ENCODE measurements around the gene KANK4.

Gene KANK4

DNA sequence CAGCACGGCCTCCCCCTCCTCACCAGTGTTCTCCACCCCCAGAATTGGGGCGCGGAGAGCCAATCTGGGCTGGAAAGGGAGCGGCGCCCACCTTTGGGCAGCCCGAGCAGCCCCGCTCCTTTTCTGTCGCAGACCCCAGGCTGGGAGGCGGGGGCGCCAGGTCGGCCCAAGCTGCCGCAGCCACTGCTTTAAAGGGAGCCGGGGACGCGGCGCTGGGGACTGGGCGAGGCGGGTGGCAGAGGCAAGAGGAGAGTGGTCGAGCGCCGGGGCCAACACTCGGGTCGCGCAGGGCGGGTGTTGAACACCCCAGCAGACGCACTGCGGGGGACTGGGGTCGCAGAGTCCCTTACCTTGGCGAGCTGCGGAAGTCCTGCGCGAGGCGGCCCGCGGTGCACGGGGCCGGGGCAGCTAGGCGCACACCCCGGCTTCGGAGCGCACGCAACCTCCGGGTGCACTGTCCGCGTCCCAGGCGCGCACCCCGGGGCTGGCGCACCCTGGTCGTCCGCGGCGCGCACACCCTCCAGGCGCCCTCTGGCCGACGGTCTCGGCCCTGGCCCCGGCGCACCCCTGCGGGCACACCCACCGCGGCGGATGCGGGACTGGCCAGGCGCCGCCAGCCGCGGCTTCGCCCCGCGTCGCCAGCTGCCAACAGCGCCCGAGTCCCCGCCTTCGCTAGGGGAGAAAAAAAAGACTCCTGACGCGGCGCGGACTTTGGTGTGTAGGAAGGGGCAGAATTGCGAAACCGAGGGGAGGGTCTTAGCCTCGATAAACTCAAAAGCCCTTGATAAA, at the start of gene KANK4:
TSS of gene KANK4 (minus strand) at position 679 of the 789 bp plus-strand sequence. CDS start 37,870 bp downstream, outside the sequence.
- DNase-seq (ENCODE audit: low read depth in 2 of 2), result no peak

DNA sequence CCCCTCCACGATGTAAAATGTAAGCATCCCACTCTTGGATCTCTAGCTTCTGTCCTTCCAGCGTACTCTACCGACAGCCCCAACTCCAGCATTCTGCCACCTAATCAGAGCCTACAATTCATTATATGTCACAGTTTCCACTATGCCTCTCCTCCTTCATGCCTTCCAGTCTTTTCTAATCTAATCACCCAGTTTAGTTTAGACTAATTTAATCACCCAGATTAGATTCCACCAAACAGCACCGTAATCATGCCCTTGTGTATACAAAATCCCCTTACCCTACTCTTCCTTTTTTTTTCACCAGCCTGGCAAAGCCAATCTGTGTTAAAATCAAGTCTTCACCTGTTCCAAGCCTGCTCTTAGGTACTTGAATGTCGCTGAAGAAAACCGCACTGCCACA, 49.8 kb upstream of the KANK4 start:
- DNase-seq (ENCODE audit: low read depth in 2 of 2), result no peak

DNA sequence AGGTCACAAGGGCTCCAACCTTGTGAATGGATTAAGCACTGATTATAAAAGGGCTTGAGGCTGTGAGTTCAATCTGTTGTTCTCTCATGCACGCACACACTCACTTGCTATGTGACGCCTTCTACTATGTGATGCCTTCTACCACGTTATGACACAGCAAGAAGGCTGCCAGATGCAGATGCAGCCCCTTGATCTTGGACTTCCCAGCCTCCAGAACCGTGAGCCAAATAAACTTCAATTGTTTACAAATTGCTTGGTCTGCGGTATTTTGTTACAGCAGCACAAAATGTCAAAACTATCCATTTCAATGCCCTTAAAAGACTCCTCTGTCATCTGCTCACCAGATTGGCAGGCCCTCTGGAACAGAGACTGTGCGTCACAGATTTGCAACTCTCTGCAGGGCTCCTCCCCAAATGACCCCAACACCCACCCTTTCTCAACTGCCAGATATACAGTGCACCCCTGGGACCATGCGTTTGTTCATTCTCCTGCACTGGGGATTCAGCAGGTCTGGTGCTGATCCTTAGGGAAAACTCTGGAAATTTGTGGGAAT, 47.8 kb upstream of the KANK4 start:
- no peak for DNase-seq (ENCODE audit: low read depth in 2 of 2)

DNA sequence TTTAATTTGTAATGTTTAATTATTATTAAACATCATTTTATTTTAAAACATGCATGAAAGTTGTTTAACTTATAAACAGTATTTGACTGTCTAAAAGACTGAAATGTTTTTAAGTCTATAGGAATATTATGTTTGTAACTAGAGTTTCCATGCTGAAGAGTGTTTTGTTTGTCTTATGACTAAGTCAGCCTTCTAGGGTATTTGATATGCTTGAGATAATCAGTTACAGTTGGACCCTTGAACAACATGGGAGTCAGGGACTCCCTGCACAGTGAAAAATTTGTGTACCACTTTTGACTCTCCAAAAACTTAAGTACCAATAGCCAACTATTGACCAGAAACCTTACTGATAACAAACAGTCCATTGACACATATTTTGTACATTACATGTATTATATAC, 45.5 kb upstream of the KANK4 start:
- DNase-seq (ENCODE audit: low read depth in 2 of 2), result no peak

DNA sequence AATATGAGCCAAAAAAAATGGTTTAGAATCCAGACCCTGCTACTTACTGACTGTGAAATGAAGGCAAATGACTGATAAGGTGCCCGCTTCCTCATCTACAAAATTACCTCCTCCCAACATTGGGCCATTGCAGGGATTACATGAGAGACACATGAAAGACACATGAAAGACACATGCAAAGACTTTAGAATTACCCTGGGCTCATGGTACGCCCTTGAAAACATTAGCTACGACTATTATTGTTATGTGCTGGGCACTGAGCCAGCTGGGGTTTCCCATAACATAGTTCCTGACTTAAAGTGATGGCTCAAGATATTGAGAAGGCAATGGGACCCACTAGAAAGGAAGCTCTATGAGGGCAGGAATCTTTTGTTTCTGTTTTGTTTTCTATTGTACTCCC, 43.7 kb upstream of the KANK4 start:
- DNase-seq (ENCODE audit: low read depth in 2 of 2), result no peak

DNA sequence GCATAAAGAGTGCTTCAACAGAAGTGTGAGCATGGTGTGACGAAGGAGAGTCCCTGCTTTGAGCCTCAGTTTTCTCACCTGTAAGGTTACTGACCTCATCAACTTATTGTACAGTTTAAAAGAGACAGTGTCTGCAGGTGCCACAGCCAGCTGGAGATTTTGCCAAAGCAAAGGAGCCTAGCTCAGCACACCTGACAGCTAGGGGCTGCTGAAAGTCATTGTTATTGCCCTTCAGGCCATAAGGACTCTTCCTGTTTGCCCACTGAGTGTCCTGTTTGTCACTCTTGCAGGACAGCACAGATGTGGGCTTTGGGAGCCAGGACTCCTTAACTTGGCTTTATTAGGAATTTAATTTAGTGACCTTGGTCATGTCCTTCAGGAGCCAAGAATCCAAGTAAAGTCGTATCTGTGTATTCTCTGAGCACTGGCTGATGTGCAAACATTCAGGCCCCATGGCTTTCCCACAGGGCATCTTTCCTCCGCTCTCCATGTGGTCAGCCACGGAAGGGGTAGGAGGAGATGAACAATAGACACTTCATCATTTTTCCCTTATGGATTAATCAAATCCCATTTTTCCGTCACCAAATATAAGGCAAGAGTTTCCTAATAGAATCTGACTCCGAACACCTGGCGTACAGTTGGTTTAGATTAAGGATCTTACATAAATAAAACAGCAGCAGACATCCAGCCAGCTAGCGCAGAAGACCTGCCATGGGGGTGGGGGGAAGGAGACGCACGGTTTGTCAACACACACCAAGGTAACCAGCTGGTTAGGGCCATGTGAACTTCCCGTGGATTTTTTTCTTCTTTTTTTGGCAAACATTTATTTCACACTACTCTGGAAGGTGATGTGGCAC, 43.1 kb upstream of the KANK4 start:
- no peak for DNase-seq (ENCODE audit: low read depth in 2 of 2)

DNA sequence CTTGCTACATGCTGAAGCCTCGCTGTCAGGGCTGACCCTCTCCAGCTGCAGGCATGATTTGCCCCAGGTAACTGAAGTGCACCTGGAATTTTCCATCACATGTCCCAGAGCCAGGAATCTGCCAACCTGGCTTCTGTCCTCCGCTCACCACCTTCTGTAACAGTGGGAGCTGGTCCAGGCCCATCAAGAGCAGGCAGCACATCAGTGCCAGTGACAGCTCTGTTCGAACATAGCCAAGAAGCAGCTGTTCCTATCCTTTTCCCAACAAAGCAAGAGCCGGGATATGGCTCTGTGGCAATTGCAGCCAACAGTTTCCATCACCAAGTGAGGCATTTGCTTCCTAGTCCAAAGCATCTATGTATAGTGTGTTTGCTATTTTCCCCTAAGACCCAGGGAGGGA, 42.2 kb upstream of the KANK4 start:
- no peak for DNase-seq (ENCODE audit: low read depth in 2 of 2)

DNA sequence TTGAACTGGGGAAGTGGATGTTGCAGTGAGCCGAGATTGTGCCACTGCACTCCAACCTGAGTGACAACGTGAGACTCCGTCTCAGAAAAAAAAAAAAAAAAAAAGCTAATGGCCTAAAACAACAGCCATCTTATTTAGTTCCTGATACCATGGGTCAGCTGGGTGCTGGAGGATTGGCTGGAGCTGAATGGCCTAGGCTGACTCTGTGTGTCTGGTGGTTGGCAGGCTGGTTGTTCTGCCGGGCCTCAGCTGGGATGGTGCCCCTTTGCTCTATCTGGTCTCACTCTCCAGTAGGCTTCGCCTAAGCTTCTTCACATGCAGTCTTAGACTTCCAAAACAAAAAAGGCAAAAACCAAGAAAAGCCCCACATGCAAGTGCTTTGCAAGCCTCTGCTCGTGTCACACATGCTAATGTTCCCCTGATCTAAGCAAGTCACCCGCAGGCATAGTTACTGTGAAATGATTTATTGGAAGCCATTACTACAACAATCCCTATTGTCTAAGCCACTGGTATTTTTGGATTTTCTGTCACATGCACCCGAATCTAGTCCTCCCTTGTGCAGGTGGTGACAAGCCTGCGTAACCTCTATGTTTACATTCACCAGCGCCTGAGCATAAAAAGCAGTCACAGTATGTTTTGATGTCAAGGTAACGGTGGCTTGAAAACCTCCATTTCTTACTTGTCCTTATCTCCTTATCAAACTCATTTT, 39.6 kb upstream of the KANK4 start:
- no peak for DNase-seq (ENCODE audit: low read depth in 2 of 2)

DNA sequence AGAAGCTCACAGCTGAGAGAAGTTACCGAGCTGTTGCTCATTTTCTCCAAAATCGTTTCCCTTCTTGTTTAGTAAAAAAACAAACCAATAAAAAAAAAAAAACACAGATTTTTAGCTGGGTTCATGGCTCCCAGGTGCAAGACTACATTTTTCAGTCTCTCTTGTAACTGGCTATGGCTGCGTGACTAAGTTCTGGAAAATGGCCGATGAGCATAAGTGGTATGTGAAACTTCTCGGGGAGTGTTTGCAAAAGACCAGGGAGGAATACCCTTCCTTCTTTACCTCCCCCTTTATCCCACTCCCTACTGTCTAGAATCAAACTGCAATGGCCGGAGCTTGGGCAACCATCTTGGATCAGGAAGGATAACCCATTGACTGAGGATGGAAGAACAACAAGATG, 38.7 kb upstream of the KANK4 start:
- no peak for DNase-seq (ENCODE audit: low read depth in 2 of 2)

DNA sequence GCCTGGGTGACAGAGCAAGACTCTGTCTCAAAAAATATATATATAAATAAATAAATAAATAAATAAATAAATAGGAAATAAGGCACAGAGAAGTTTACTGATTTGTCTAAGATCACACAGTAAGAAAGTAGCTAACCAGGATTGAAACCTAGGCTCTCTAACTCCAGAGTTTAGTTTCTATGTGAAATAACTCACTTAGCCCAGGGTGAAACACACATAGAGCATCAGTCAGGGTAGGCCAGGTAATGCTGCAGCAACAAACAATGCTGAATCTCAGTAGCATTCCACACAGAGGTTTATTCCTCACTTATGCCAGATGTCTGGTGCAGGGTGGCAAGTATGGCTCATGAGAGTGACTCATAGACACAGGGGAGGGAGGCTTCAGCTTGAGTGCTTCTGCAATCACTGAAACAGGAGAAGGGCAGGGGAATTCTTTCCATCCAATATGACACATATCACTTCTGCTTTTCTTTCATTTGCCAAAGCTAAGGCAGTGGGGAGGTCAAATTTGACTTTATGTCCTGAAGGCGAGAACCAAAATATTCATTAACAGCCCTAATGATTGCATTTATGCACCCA, 37.1 kb upstream of the KANK4 start:
- no peak for DNase-seq (ENCODE audit: low read depth in 2 of 2)

DNA sequence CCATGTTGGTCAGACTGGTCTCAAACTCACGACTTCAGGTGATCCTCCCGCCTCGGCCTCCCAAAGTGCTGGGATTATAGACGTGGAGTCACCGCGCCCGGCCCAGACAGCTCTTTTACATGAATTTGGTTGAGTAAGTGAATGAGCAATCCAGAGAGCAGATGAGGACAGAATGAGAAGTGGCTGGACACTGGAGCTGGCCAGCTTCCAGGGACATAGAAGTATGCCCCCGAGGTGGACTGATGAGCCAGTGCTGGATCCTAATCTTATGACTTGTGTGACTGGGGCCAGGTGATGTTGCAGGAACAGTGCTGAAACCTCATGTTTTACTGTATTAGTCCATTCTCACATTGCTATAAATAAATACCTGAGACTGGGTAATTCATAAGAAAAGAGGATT, 35.9 kb upstream of the KANK4 start:
- no peak for DNase-seq (ENCODE audit: low read depth in 2 of 2)

DNA sequence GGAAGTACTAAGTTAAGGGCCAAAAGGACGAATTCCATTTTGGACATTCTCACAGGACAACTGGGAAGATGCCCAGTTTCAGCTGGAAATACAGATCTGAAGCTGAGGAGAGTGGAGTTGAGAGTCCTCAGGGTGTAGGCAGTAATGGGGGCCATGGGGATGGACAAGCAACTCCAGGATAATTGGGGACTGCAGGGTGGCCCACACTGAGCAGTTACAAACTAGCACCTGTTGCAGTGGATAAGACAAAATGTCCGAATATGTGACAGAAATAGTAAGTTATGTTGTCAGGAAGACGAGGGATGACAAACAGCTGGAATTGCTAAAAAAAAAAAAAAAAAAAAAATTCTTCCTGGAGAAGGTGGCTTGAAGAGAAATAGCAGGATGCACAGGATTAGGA, 34.6 kb upstream of the KANK4 start:
- no peak for DNase-seq (ENCODE audit: low read depth in 2 of 2)

DNA sequence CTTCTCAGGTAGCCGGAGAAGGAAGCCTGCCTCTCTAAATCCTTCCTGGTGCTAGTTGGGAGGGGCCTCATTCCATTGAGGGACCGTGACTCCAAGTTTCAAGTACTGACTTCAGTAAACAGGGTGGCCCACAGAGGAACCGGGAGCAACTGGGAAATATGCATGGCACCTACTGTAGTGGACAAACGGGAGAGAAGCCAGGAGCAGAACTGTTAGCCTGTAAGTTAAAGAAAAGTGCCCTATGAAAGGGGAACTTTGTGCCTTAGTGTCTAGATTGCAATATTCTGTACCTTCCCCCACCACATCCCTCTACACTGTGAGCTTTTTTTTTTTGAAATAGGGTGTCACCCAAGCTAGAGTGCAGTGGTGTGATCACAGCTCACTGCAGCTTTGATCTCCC, 33.2 kb upstream of the KANK4 start:
- no peak for DNase-seq (ENCODE audit: low read depth in 2 of 2)

DNA sequence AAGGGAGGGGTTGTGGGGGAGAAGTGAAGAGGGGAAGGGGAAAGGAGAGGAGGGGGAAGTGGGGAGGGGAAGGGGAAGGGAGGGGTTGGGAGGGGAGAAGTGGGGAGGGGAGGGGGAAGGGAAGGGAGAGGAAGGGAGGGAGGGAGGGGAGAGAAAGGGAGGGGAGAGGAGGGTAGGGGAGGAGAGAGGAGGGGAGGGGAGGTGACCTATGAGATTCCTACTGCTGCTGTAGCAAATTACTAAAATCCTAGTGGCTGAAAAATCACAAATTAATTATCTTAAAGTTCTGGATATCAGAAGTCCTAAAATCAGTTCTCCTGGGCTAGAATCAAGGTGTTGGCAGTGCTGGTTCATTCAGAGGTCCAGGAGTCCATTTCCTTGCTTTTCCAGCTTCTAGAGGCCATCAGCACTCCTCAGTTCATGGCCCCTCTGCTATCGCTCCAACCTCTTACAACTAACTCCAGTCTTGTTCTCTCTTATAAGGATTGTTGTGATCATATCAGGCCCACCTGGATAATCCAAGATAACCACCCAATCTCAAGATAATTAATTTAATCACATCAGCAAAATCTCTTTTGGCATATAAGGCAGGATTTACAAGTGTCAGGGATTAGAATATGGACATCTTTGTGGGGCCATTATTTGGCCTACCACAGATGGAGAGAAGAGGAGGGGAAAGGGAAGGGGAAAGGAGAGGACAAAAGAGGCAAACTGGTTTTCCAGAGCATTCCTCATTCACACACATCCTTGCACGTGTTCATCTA, 30.4 kb upstream of the KANK4 start:
- no peak for DNase-seq (ENCODE audit: low read depth in 2 of 2)

DNA sequence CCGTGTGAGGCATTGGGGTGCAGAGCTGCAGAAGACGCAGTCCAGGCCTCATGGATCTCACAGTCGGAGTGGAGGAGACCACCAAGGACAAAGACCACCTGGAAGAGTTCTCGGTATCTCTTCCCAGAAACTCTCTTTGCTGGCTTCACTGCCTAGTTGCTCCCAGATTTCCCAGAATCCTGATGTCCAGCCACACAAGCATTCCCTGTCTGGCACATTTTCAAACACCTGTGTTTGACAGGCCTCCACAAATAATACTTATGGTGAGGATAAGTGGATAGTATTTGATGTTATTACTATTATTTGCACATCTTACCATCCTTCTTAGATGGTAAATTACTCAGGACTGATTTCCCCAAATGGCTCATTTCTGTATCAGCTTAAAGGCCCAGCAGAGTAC, 27.7 kb upstream of the KANK4 start:
- DNase-seq (ENCODE audit: low read depth in 2 of 2), result no peak

DNA sequence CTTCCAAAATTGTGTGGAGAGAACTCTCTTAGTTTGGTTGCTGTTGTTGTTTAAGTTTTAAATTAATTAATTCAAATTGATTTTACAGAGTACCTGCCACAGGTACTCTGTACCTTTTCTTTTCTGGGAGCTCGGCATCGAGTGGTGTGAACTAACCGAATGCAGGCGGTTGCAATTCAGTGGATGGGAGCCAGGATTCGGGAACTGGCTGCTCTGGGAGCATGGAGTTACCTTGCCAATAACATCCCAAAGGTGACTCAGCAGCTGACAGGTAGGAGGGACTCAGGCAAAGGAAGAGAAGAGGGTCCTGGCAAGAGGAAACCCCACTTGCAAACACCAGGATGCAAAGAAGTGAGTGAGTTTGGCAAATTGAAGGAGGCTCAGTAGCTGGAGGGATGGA, 24.7 kb upstream of the KANK4 start:
- no peak for DNase-seq (ENCODE audit: low read depth in 2 of 2)

DNA sequence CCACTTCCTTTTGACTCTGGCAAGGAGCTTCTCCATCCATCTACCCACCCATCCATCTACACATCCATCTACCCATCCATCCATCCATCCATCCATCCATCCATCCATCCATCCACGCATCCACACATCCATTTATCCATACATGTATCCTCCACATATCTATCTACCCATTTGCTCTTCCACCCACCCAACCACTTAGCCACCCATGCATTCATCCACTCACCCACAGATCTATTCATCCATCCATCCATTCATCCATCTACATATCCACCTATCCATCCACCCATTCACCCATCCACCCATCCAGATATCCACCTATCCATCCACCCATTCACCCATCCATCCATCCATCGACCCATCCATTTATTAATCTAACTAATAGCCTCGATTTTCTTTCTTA, 23.0 kb upstream of the KANK4 start:
- no peak for DNase-seq (ENCODE audit: low read depth in 2 of 2)

DNA sequence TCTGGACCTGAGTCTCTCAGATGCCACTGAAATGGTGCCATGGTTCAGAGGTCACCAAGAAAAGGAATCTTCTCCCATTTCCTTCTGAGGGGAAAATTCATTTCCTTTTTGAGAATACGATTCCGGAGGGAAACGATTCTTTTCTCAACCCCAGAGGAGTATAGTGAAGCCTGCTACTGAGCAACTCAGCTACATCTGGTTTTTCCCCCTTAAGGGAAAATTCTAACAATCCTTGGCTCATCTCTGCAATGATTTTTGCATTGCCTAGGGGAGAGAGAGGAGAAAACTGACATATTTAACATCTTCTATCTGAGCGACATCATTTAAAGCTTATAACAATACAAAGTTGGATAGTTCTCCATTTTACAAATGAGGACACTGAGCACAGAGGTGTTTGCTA, 22.4 kb upstream of the KANK4 start:
- no peak for DNase-seq (ENCODE audit: low read depth in 2 of 2)

DNA sequence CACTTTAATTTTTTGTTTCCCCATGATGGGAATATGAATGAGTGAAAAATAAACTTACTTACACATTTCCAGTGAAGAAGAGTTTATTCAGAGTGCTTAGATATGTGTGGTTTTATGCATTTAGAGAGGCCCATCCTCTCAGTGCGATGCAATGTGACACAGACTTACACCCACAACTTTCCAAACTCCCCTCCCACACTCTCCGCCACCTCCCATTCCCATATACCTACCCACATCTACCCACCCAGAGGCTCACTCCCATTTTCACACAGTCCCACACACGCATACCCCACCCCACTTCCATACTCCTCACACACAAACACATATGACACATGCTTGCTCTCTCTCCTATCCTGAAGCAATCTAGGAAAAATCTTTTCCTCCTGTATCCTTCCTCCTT, 21.9 kb upstream of the KANK4 start:
- no peak for DNase-seq (ENCODE audit: low read depth in 2 of 2)

DNA sequence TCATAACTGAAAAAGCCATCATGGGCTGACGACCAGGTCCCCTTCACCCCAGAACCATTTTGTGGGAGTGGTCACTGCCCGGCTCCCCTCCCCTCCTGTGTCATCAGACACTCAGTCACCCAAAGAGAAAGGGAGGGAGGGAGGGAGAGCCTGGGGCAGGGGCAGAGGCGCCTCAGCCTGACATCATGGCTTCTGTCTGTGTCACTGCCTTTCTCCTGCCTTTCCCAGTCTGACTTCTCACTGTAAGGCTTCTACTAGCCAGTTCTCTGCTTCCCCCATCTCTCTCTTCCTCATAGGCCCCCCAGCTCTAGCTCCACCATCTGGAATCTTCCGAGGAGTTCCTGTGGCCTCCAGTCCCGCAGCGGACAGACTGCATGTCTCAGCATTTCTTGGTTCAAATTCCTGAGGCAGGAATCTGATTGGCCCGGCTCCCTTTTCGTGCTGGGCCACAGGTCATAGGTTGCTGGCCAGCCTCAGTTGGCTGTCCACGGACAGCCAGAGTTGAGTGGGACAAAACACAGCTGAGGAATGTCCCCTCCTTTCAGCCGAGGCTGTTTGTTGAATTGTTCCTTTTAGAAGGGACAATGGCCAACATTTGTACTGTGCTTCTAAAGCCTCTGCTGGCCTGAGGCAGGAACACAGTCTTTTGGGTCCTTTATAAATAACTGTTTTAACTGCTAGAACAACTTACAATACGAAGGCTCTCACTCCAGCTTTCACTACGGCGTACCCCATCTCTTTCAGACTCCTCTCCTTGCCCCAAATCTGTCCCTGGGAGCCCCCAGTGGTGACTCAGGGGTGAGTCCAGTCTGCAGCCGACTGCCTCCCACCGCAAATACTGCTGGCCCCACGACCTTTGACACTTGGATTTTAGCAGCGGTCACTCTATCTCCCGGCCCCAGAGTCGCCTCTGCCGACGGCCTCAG, 18.7 kb upstream of the KANK4 start:
- no peak for DNase-seq (ENCODE audit: low read depth in 2 of 2)

All from stimulated activated CD8-positive, alpha-beta memory T cell treated with anti-CD3 and anti-CD28 coated beads, Interleukin-7, amount 100 ng/mL, for 1 hour (primary cell).